ENCODE measurements around the gene NRIP2.

The NRIP2 gene

DNA sequence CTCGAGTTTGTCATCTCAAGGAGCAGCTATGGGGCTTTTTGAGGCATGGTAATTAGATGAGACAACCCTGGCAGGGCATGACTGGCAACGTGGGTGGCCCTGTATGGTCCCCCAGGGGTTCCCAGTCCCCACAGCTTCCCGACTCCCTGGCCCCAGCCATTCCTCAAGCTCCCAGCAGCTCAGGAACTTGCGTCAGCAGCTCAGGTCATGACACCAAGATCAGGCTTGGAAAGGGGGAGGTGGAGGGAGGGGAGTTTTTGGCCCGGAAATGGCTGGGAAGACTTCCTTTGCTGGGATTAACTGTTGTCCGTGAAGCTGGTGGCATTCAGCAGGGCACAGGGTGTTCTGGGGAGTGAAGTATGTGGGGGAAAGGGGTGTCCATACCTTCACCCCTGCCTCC, 10.4 kb upstream of the NRIP2 start:
- no peak for DNase-seq (ENCODE audit: low read depth, low spot score)

DNA sequence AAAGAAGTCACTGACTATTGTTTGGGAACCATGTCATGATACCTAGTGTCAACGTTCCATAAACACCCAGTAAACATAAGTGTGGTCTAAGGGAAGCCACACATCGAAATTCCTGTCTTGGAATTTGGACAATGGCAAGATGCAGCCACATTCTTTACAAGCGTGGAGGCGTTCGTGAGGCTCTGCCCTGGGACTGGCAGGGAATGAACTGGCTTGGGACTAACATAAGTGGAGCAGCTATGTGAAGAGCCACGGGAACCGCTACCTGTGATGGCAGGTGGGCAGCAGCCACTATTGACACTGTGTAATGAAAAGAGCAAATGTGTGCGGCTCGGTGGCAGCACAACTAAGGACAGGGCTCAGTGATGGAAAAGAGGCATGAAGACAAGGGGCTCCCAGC, 10.0 kb upstream of the NRIP2 start:
- DNase-seq (ENCODE audit: low read depth, low spot score), result no peak

DNA sequence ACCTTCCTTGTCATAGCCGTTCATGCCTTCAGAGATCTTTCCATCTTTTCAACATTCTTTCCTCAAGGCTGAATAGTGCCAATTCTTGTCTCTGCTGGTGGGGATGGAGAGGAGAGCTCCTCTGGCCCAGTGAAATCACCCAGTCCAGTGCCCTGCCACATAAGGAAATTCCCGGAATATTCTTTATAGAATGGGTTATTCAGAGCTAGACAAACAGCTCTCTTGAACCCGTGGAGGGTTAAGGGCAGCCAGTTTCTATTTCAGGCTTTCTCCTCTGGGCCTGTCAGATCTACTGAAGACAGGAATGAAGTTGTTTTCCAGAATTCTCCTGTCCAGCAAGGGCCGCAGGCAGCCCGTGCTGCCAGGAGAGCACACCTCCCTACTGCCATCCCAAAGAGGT, 8.1 kb upstream of the NRIP2 start:
- DNase-seq (ENCODE audit: low read depth, low spot score), result no peak

DNA sequence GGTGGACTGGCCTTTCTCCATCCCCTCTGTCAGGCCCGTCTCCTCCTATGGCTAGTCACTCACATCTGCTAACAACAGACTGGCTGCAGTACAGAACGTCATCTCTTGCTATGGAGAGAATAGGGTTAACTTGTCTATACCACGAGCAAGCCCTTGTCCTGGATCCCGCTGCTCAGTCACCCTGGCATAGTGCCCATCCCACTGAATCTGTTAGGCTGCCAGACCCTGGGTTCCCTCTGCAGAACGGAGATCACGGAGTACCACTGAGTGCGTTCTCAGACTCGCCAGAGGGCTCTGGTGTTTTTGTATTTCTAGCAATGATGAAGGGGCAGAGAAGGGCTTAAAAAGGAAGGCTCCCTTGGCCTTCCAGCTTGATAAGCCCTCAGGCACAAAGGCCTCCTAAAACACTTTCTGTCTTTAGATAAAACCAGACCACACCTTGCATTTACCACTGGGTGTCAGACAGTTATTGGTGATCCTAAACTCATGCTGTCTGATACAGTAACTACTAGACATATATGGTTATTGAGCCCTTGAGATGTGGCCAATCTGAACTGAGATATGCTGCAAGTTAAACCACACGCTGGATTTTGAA, 6.3 kb upstream of the NRIP2 start:
- no peak for DNase-seq (ENCODE audit: low read depth, low spot score)

DNA sequence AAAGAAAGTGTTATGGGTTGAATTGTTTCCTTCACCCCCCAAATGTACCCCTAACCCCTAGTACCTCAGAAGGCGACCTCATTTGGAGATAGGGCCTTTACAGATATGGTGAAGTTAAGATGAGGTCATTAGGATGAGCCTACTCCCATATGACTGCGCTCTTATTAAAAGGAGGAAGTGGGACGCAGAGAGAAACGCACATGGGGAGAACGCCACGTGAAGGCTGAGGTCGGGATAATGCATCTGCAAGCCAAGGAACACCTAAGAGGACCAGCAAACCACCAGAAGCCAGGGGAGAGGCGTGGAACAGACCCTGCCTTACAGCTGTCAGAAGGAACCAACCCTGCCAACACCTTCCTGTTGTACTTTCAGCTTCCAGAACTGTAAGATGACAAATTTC, 1.7 kb upstream of the NRIP2 start:
- DNase-seq (ENCODE audit: low read depth, low spot score), result no peak

DNA sequence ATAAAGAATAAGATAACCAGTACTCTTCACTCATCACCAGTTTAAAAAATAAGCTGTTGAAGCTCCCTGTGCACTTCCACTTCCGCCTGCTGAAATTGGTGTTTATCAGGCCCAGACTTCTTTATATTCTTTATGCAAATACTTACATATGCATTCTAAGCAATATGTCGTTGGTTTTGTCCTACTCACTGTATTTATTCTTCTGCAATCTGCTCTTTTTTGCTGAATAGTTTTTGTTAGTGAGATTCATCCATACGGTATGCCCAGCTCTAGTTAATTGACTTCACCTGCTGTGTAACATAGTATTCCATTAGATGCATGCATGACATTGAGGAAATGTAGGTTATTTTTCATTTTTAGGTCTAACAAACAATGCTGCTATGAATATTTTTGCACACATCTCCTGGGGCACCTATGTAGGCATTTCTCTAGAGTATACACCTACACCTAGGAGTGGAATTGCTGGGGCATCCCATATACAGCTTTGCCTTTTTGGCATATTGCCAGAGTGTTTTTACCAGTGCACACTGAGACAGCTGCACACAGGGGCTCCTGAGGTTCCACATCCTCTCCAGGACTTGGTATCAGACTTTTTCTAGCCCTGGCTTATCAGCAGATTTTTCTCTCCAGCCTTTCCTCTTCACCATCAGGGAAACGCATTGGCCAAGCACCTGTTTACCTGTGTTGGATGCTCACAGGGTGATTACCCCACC, 1.0 kb upstream of the NRIP2 start:
- DNase-seq (ENCODE audit: low read depth, low spot score), result no peak

DNA sequence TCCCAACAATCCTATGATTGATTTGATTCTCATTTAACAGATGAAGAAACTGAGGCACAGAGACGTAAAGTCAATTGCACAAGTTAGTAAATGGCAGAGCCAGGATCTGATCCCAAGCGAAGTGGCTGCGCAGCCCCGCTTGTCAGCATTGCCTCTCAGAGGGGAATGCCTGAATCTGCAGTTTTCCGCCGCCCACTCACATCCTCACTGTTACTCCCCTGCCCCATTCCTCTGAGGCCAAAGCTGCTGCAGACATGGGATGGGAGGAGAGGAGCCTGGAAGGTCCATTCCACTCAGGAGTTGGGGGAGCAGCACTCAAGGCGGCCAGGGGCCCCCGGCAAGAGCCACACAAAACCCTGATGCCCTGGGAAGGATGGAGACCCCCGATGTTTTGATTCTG, 1.0 kb downstream of the NRIP2 start:
- DNase-seq (ENCODE audit: low read depth, low spot score), result no peak

DNA sequence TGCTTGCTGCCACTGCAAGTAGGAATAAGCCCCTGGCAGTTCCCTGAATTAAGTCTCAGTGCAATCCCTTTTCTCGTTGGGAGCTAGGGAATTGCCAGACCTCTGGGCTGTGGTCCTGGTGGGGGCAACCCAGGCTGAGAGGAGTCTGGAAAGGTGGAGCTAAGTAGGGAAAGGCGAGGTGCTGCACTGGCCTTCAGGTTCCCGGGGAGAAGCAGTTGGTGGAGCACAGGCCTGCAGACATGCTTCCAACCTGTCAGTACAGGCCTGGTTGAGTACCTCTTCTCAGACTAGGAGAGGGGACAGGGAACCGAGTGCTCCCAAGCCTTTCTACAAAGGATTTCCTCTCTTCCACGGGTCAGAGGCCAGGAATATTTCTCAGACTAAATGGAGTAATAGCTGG, 1.5 kb downstream of the NRIP2 start:
- DNase-seq (ENCODE audit: low read depth, low spot score), result no peak

DNA sequence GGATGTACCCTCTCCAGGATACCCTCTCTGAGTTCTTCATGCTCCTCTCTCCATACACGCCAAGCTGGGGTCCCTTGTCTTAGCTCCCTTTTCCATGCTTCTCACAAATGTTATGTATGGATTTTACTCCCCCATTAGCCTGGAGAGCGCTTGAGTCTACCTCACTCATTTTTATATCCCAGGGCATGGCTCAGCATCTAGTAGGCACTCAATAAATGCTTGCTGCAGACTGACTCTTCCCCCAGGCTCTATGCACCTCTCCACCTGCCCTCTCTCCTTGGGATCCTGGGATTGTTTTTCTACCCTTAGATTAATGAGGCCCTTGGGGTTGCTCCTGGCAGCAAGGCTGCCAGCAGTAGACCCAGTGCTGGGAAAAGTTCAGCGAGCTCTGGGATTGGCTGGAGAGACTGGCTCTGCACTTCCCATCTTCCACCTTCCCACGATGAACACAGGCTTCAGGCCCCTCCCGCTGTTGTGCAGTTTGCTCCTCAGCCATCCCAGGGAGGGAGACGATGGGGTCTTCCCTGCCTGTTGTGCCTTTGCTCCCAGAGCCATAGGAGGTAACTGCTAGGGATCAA, 2.2 kb downstream of the NRIP2 start:
- no peak for DNase-seq (ENCODE audit: low read depth, low spot score)

DNA sequence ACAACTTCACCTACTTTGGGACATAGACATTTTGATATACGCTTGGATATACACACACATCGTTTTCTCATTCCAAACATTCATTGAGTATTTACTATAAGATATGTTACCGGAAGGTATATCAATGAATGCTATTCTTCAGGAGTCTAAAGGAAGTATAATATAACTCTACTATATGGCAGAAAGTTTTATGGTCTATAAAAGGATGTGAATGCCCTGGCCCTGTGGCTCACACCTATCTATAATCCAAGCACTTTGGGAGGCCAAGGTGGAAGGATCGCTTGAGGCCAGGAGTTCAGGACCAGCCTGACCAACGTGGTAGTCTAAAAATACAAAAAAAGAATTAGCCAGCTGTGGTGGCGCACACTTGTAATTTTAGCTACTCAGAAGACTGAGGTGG, 5.6 kb downstream of the NRIP2 start:
- DNase-seq (ENCODE audit: low read depth, low spot score), result no peak

DNA sequence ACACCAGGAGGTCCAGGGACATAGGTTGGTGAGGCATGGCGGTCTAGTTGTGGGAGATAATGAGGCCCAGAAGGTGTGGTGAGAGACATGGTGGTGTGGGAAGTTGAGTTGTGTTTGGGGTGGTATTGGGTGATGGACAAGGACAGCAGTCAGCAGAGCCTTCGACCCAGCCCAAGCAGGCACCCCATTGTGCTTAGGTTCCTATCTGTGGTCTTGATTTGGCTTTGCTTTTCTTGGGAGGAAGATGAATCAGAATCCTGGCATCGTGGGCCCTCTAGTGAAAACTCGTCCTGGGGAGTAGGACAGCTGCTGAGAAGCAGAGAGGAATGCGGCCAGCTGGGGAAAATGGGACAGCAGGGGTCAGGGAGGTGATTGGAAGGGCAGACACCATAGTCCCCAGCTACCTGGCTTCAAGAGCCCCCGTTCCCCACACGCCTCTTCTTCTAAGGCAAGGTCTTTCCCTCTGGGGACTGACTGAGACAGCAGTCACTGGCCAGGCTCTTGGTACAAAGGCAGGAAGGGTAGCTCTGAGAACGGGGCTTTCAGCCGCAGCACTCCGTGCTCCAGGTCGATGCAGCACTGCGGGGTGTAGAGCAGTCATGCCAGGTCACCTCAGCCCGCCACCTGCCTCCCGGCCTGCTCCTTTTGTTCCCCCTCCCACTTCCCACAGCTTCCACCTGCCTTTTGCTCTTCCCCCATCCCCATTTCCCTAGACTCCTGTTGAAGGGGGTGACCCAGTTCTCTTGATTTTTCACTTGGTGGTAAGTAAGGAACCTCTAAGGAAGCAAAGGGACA, 7.9 kb downstream of the NRIP2 start:
- no peak for DNase-seq (ENCODE audit: low read depth, low spot score)

DNA sequence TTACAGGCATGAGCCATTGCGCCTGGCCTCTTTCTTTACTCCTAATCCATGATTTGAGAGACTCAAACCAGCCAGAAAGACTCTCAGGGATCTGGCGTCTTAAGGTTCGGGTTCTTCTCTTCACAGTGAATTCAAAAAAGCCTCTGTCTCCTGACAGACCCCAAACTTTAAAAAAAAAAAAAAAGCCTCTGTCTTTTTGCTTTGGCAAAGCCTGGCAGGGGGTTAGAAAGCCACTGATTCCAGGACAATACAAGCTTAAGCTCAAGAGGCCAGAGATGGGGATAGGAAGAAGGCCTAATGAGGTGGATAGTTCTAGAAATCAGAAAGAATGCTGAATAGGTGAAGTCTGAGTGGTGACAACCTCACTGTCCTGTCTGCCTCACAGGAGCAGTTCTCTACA, 8.8 kb downstream of the NRIP2 start:
- DNase-seq (ENCODE audit: low read depth, low spot score), result no peak

DNA sequence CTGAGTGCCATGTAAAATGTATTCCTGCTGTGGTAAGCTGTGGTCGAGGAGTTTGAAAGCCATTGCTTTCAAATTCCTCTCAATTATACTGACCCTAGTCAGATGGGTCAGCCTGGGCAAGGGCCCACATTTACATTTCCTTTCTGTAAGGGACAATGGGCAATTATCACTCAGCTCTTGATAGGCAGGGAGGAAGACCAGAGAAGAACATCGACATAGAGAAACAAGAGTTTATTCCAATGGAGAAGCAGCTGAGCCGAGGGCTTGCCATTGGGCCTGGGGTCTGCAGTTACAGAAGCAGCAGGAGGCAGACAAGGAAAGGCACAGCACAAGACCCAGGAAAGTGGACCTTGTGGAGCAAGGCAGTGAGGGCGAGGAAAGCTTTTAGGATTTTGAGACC, 9.7 kb downstream of the NRIP2 start:
- no peak for DNase-seq (ENCODE audit: low read depth, low spot score)

DNA sequence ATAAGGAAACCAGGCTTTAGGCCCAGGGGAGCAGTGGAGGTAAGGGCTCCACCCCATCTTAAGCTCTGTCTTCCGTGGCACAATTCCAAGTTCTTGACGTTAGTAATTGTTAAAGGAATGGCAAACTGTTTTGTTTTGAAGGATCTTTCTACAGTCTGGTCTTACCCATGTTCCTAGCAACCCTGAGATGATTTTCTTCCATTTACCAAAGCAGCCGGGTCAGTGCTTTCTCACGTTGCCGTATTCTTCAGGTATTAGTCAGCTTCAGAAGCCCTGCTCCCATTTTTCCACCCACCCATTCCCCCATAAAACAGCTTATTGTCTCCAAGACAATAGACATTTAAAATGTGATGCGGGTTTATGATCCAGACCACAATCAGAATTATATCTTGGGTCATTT, 10.3 kb downstream of the NRIP2 start:
- DNase-seq (ENCODE audit: low read depth, low spot score), result no peak

DNA sequence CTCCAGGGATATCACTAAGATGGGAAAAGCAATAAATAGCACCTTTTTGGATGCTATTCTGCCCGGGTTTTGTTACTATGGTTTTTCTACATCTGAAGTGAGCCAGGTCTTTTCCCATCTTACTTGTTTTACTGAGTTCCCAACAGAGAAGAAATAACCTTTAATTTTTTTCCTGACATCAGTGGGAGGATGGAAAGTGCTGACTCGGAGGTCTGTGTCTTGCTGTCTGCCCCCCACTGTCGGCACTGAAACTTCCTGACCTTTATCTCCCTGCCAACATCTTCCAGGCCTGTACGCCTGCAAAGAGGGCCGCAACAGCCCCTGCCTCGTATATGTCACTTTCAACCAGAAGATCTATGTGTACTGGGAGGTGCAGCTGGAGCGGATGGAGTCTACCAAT, 11.4 kb downstream of the NRIP2 start:
- DNase-seq (ENCODE audit: low read depth, low spot score), result no peak

DNA sequence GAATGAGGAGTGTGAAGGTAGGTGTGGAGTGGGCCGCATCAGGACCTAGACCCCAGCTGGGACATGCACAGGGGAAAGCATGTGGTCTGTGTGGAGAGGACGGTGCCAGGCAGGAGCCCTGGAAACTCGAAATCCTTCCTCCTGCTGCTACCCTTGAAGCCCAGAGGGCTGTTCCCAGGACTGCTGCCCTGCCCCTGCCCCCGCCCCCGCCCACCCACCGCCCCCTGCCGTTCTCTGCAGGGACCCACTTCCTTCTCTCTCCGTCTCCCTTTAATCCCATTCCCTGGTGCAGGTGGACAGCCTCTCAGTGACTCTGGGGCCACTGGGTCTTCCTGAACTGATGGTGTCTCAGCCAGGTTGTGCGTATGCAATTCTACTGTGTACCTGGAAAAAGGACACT, 14.4 kb downstream of the NRIP2 start:
- no peak for DNase-seq (ENCODE audit: low read depth, low spot score)

DNA sequence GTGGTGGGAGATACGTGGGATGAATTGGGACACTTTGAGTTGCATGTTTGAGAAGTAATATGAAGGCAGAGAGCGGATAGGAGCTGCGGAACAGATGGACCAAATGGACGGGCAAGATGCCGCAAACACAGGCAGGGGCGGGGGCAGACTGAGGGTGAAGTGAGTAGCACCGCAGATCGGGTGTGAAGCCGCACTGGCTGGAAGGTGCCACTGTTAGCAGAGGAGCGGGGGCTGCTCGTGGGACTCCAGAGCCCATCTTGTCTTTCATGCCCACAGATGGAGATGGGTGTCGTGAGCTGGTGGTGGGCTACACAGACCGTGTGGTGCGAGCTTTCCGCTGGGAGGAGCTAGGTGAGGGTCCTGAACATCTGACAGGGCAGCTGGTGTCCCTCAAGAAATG, 15.0 kb downstream of the NRIP2 start:
- DNase-seq (ENCODE audit: low read depth, low spot score), result no peak

DNA sequence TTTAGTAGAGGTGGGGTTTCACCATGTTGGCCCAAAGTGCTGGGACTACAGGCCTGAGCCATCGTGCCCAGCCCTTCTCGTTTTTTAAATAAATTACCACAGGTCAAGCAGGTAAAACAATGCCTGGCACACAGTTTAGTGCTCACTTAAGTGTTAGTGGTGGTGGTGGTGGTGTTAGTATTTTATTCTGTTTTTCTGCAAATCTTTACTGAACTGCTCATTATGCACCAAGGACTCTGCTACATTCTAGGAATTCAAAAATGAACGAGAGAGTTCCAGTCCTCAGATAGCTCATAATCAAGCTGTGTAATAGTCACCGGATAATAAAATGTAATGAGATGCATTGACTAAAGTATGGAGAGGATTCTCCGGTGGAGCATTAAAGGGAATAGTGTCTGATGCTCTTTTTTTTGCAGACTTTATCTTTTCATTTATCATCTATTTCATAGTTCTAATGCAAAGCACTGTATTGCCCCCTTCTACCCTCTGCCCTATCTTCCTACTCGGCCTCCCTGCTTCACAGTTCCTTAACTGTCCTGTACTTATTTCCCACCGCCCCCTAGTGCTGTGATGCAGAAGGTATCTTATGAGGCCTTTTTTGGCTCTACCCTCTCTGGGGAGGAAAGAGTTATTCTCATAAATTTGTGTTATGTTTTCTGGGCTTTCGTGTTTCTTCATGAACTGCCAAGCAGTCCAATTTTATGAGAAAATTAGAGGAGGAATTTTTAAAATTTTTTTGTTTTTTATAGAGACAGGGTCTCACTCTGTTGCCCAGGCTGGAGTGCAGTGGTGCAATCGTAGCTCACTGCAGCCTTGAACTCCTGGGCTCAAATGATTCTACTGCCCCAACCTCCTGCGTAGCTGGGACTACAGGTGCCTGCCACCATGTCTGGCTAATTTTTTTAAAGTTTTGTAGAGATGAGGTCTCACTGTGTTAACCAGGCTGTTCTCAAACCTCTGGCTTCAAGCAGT, 21.3 kb downstream of the NRIP2 start:
- no peak for DNase-seq (ENCODE audit: low read depth, low spot score)

DNA sequence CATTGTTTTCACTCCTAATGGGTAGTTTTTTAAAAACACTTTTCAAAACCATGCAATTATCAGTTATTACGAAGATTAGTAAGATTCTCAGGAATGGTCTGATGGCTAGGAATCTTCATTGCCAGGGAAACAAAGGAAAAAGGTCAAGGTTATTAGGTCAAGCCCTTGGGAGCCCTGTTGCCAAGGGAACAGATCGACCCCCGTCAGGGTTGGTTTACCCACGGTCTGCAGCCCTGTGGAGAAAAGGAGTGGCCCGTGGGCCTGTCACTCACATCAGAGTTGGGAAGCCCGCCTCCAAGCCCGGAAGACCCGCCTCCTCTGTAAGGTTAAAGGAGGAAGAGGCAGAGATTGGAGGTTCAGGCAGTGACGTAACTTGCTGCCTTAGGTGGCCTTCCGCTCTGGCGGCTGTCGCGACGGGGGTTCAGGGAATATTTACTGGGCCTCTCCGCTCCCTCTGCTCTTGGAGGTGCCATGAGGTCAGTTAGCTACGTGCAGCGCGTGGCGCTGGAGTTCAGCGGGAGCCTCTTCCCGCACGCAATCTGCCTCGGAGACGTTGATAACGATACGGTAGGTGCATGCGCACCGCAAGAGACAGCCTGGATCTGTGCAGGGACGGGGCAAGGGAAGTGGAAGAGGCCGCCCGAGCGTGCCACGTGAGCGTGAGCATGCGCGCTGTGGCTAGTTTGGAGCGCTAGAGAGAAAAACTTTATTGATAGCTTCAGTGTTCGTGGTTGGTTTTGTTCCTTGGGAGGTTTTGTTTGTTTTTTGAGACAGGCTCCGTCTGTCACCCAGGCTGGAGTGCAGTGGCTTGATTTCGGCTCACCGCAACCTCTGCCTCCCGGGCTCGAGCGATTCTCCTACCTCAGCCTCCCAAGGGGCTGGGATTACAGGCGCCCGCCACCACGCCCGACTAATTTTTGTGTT, 22.3 kb downstream of the NRIP2 start, which contains the start of gene ITFG2:
Gene ITFG2, plus strand, starts transcription at position 379 of the 924 bp plus-strand sequence. Its CDS starts 93 bp downstream, at position 472.
- peak; percentile 94 for DNase-seq (ENCODE audit: low read depth, low spot score)

DNA sequence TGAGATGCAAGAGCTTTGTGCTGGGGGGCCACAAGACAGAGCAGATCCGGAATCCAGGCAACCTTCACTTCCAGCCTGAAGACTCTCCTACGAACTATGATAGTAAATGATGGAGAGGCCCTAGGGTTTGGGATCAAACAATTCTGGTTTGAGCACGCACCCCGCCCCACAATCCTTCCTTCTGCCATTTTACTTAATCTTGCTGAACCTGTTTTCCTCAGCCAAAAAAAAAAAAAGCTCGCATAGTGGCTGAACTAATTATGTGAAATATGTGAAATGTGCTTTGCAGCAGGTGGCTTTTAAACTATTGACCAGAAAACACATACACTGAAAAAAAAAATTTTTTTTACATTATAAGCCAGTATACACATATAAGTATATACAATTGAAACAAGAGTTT, 23.0 kb downstream of the NRIP2 start:
- DNase-seq (ENCODE audit: low read depth, low spot score), result no peak

Data from activated naive CD8-positive, alpha-beta T cell treated with anti-CD3 and anti-CD28 coated beads, Interleukin-2, amount 50 U/mL, for 16 hours (primary cell).